Neural progenitor cell (in vitro differentiated cells): ENCODE data around the gene TCAIM. TPM values are rescaled to one million over a fixed set of nuclear protein-coding genes. Genes with fewer than 3 reads are reported as not detected.
A peak's percentile ranks its signal among the peaks of the same experiment; 100 is the strongest.
"Not testable (repeated sequence)": the region's sequence is repeated elsewhere in the genome, so short reads cannot be mapped to it uniquely, and the experiment has no call there.

ENCODE experiments used
- DNase-seq: peaks from one replicate; pipeline ENCODE4 v3.0.0-alpha.2; 2016; ENCODE audit warnings: low spot score
- H2AFZ ChIP-seq: fragments of 200-600 bp; sonication (generic); replicated peaks from 2 replicates; pipeline ENCODE4 v1.6.1; 2016; ENCODE audit warnings: antibody characterized with exemption
- H3F3A ChIP-seq: fragments of 200-600 bp; sonication (generic); 2 replicates; pipeline ENCODE4 v1.6.1; 2016; ENCODE audit warnings: antibody characterized with exemption, low read depth
- H3K27ac ChIP-seq: fragments of 200-600 bp; sonication (generic); 2 replicates; pipeline ENCODE4 v1.5.1; 2016; ENCODE audit warnings: mild to moderate bottlenecking
- H3K27me3 ChIP-seq: fragments of 200-600 bp; sonication (generic); 2 replicates; pipeline ENCODE4 v1.6.1; 2016; ENCODE audit warnings: mild to moderate bottlenecking, moderate library complexity
- H3K36me3 ChIP-seq: fragments of 200-600 bp; sonication (generic); 2 replicates; pipeline ENCODE4 v1.5.1; 2016
- H3K4me1 ChIP-seq: fragments of 200-600 bp; sonication (generic); 2 replicates; pipeline ENCODE4 v1.6.1; 2016; ENCODE audit warnings: mixed run types
- H3K4me2 ChIP-seq: fragments of 200-600 bp; sonication (generic); 2 replicates; pipeline ENCODE4 v1.6.1; 2016
- H3K4me3 ChIP-seq: fragments of 200-600 bp; sonication (generic); 2 replicates; pipeline ENCODE4 v1.5.1; 2016
- H3K79me2 ChIP-seq: fragments of 200-600 bp; sonication (generic); 2 replicates; pipeline ENCODE4 v1.6.1; 2016; ENCODE audit warnings: low read depth
- H3K9ac ChIP-seq: fragments of 200-600 bp; sonication (generic); 2 replicates; pipeline ENCODE4 v1.6.1; 2016
- H3K9me3 ChIP-seq: fragments of 200-600 bp; sonication (generic); 2 replicates; pipeline ENCODE4 v1.5.1; 2016; ENCODE audit warnings: low read depth
- H4K20me1 ChIP-seq: fragments of 200-600 bp; sonication (generic); 2 replicates; pipeline ENCODE4 v1.6.1; 2016; ENCODE audit warnings: low read depth
- H3K27ac Mint-ChIP-seq: 3 replicates; pipeline ENCODE4 v1.8.0; 2021; ENCODE audit warnings: mixed read lengths
- H3K27me3 Mint-ChIP-seq: 2 replicates; pipeline ENCODE4 v1.8.0; 2022; ENCODE audit warnings: low read depth, mild to moderate bottlenecking, inconsistent platforms, moderate library complexity, mixed read lengths; ENCODE audit not compliant: insufficient read depth
- H3K36me3 Mint-ChIP-seq: 3 replicates; pipeline ENCODE4 v1.8.0; 2021; ENCODE audit warnings: mixed read lengths
- H3K4me1 Mint-ChIP-seq: 3 replicates; pipeline ENCODE4 v1.8.0; 2021; ENCODE audit warnings: mixed read lengths
- H3K4me3 Mint-ChIP-seq: 3 replicates; pipeline ENCODE4 v1.8.0; 2021; ENCODE audit warnings: mild to moderate bottlenecking, moderate library complexity, mixed read lengths
- H3K9me3 Mint-ChIP-seq: 3 replicates; pipeline ENCODE4 v1.8.0; 2020; ENCODE audit warnings: mixed read lengths
- CTCF ChIP-seq: fragments of 200-600 bp; sonication (generic); IDR thresholded peaks from 2 replicates; pipeline ENCODE4 v1.5.1; 2017; ENCODE audit warnings: antibody characterized with exemption, mild to moderate bottlenecking
- EZH2 ChIP-seq: fragments of 200-600 bp; sonication (generic); IDR thresholded peaks from 2 replicates; pipeline ENCODE4 v1.6.1; 2017; ENCODE audit warnings: antibody characterized with exemption, mild to moderate bottlenecking, moderate library complexity
- EZH2phosphoT487 ChIP-seq: fragments of 200-600 bp; sonication (generic); IDR thresholded peaks from 2 replicates; pipeline ENCODE4 v1.6.1; 2017; ENCODE audit warnings: antibody characterized with exemption
- total RNA-seq: library from RNA; depleted of rRNA; stranded (reverse); fragments of >200 nt; gene quantifications from 2 replicates; pipeline ENCODE4 v1.2.3, GENCODE V29; 2015; ENCODE audit warnings: low replicate concordance

TCAIM gene
- total RNA-seq, 1 donor from 2014 or later: 31.8 TPM

GRCh38 chr3:44396200-44397171 is 57.9 kb downstream of the TCAIM start:
- Histone ChIP-seq H3K4me1 (no peaks in the 10 kb centered on the region), H3F3A (no peaks in the 10 kb centered on the region), H2AFZ (no peak overlapping the region), H3K4me3 (no peak overlapping the region), H3K9ac (no peak overlapping the region), H4K20me1 (no peaks in the 10 kb centered on the region), H3K27ac (no peak overlapping the region), H3K27me3 (no peaks in the 10 kb centered on the region), H3K36me3 (no peaks in the 10 kb centered on the region), H3K9me3 (no peaks in the 10 kb centered on the region), H3K79me2 (no peaks in the 10 kb centered on the region), H3K4me2 (no peak overlapping the region)
- Mint-ChIP-seq H3K27me3 (no peaks in the 10 kb centered on the region), H3K4me1 (peaks cover 51% of the 10 kb centered on the region), H3K4me3 (peak overlapping the region; percentile 18), H3K9me3 (no peaks in the 10 kb centered on the region), H3K27ac (peak overlapping the region; percentile 62), H3K36me3 (peaks cover 6% of the 10 kb centered on the region)
- TF ChIP-seq EZH2phosphoT487 (no peak), CTCF (no peak), EZH2 (no peak)
- no peak for DNase-seq

GRCh38 chr3:44398271-44398670 is 59.7 kb downstream of the TCAIM start:
- H3K27ac Mint-ChIP-seq, H3K9me3 ChIP-seq, H3K9me3 Mint-ChIP-seq, H3K4me3 Mint-ChIP-seq, H3K36me3 Mint-ChIP-seq, DNase-seq, H3K4me1 ChIP-seq, H3F3A ChIP-seq, H3K27me3 ChIP-seq, H3K4me3 ChIP-seq, H3K9ac ChIP-seq, H3K27ac ChIP-seq, H2AFZ ChIP-seq, H3K27me3 Mint-ChIP-seq, H3K79me2 ChIP-seq, H3K36me3 ChIP-seq, H4K20me1 ChIP-seq, H3K4me2 ChIP-seq: not testable (repeated sequence)
- peaks cover 51% of the 10 kb centered on the region for H3K4me1 Mint-ChIP-seq

DNA sequence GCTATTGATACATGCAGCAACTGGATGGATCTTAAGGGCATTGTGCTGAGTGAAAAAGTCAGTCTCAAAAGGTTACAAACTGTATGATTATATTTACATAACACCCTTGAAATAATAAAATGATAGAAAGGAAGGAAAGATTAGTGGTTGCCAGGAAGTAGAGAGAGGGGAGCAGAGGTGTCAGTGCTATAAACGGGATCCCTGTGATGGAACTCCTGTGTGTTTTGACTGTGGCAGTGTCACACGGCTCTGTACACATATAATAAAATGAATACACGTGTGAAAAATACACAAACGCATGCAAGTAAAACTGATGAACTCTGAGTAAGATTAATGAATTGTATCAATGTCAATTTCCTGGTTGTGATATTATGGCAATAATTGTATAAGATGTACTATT is 60.3 kb downstream of the TCAIM start:
- Histone ChIP-seq H3K27ac (no peak overlapping the region), H3K4me1 (no peaks in the 10 kb centered on the region), H3K4me2 (no peak overlapping the region), H3K9me3 (no peaks in the 10 kb centered on the region), H3K27me3 (no peaks in the 10 kb centered on the region), H4K20me1 (no peaks in the 10 kb centered on the region), H3K4me3 (no peak overlapping the region), H3K79me2 (no peaks in the 10 kb centered on the region), H2AFZ (no peak overlapping the region), H3K36me3 (no peaks in the 10 kb centered on the region), H3K9ac (no peak overlapping the region), H3F3A (no peaks in the 10 kb centered on the region)
- H3K27me3 Mint-ChIP-seq: no peaks in the 10 kb centered on the region
- H3K4me1 Mint-ChIP-seq: peaks cover 51% of the 10 kb centered on the region
- H3K9me3 Mint-ChIP-seq: no peaks in the 10 kb centered on the region
- no peak overlapping the region for H3K27ac Mint-ChIP-seq
- peaks cover 8% of the 10 kb centered on the region for H3K36me3 Mint-ChIP-seq
- no peak overlapping the region for H3K4me3 Mint-ChIP-seq
- DNase-seq: no peak
- TF ChIP-seq EZH2phosphoT487: no peak
- no peak for TF ChIP-seq CTCF
- TF ChIP-seq EZH2: no peak

GRCh38 chr3:44400771-44401170 is 62.2 kb downstream of the TCAIM start:
- no peaks in the 10 kb centered on the region for H3K9me3 ChIP-seq
- H3K27me3 Mint-ChIP-seq: no peaks in the 10 kb centered on the region
- no peaks in the 10 kb centered on the region for H3K4me1 ChIP-seq
- no peak overlapping the region for H2AFZ ChIP-seq
- no peak overlapping the region for H3K4me2 ChIP-seq
- H4K20me1 ChIP-seq: no peaks in the 10 kb centered on the region
- H3K27ac ChIP-seq: no peak overlapping the region
- H3K27me3 ChIP-seq: no peaks in the 10 kb centered on the region
- TF ChIP-seq EZH2 (no peak), CTCF (no peak), EZH2phosphoT487 (no peak)
- H3K4me3 ChIP-seq: no peak overlapping the region
- peak overlapping the region; percentile 52 for H3K27ac Mint-ChIP-seq
- no peaks in the 10 kb centered on the region for H3K79me2 ChIP-seq
- H3F3A ChIP-seq: no peaks in the 10 kb centered on the region
- peaks cover 13% of the 10 kb centered on the region for H3K36me3 Mint-ChIP-seq
- no peaks in the 10 kb centered on the region for H3K36me3 ChIP-seq
- H3K9me3 Mint-ChIP-seq: no peaks in the 10 kb centered on the region
- DNase-seq: no peak
- no peak overlapping the region for H3K4me3 Mint-ChIP-seq
- peaks cover 46% of the 10 kb centered on the region for H3K4me1 Mint-ChIP-seq
- H3K9ac ChIP-seq: no peak overlapping the region
